Astrocyte (in vitro differentiated cells and primary cell): ENCODE measurements around the gene KCNMA1. TPM values are rescaled to one million over a fixed set of nuclear protein-coding genes. Genes with fewer than 3 reads are reported as not detected.

Experiments used
- DNase-seq: peaks from one replicate; pipeline ENCODE4 v3.0.0-alpha.2; 2010; ENCODE audit warnings: low read depth
- FAIRE-seq: peaks from 2 replicates; lab custom pipeline; 2011; peaks lifted over from hg19 to GRCh38; lab: Jason Lieb, UNC
- H2AFZ ChIP-seq: 2 replicates; pipeline ENCODE4 v1.6.0; 2012; ENCODE audit warnings: low read depth, low read length, inconsistent platforms
- H3K27ac ChIP-seq: 2 replicates; pipeline ENCODE4 v1.5.1; 2011; ENCODE audit warnings: low read depth, low read length, inconsistent platforms
- H3K27me3 ChIP-seq: 2 replicates; pipeline ENCODE4 v1.6.0; 2011; ENCODE audit warnings: low read length, inconsistent platforms; ENCODE audit not compliant: insufficient read depth
- H3K36me3 ChIP-seq: 2 replicates; pipeline ENCODE4 v1.5.1; 2011; ENCODE audit warnings: low read length, inconsistent platforms; ENCODE audit not compliant: insufficient read depth
- H3K4me1 ChIP-seq: 2 replicates; pipeline ENCODE4 v1.5.1; 2011; ENCODE audit warnings: low read length, inconsistent platforms; ENCODE audit not compliant: insufficient read depth
- H3K4me2 ChIP-seq: 2 replicates; pipeline ENCODE4 v1.6.0; 2012; ENCODE audit warnings: low read length, inconsistent platforms
- H3K4me3 ChIP-seq: 2 replicates; pipeline ENCODE4 v1.5.1; 2011; ENCODE audit warnings: low read depth, mild to moderate bottlenecking, low read length, inconsistent platforms; ENCODE audit not compliant: insufficient read depth
- H3K79me2 ChIP-seq: 2 replicates; pipeline ENCODE4 v1.6.0; 2012; ENCODE audit warnings: mild to moderate bottlenecking, low read length, inconsistent platforms; ENCODE audit not compliant: insufficient read depth
- H3K9ac ChIP-seq: 2 replicates; pipeline ENCODE4 v1.6.0; 2012; ENCODE audit warnings: mild to moderate bottlenecking, low read length, inconsistent platforms
- H3K9me3 ChIP-seq: 2 replicates; pipeline ENCODE4 v1.5.1; 2012; ENCODE audit warnings: low read depth, mild to moderate bottlenecking, low read length, inconsistent platforms; ENCODE audit not compliant: insufficient read depth
- H4K20me1 ChIP-seq: 2 replicates; pipeline ENCODE4 v1.6.0; 2012; ENCODE audit warnings: low read length, inconsistent platforms; ENCODE audit not compliant: insufficient read depth
- H3K27ac Mint-ChIP-seq: one replicate; pipeline ENCODE4 v1.8.0; 2021; ENCODE audit warnings: mild to moderate bottlenecking, mixed read lengths; ENCODE audit not compliant: unreplicated experiment
- H3K27me3 Mint-ChIP-seq: one replicate; pipeline ENCODE4 v1.8.0; 2021; ENCODE audit warnings: low read depth, mixed read lengths; ENCODE audit not compliant: unreplicated experiment
- H3K36me3 Mint-ChIP-seq: one replicate; pipeline ENCODE4 v1.8.0; 2021; ENCODE audit warnings: low read depth, mixed read lengths; ENCODE audit not compliant: unreplicated experiment
- H3K4me1 Mint-ChIP-seq: one replicate; pipeline ENCODE4 v1.8.0; 2021; ENCODE audit warnings: low read depth, mixed read lengths; ENCODE audit not compliant: unreplicated experiment
- H3K4me3 Mint-ChIP-seq: one replicate; pipeline ENCODE4 v1.8.0; 2021; ENCODE audit warnings: mild to moderate bottlenecking, moderate library complexity, mixed read lengths; ENCODE audit not compliant: unreplicated experiment
- H3K9me3 Mint-ChIP-seq: one replicate; pipeline ENCODE4 v1.8.0; 2021; ENCODE audit warnings: mild to moderate bottlenecking, mixed read lengths; ENCODE audit not compliant: unreplicated experiment
- CTCF ChIP-seq: IDR thresholded peaks from 2 replicates; pipeline ENCODE4 v1.5.1; 2011; ENCODE audit warnings: low read depth, mild to moderate bottlenecking, inconsistent platforms, low read length, moderate library complexity; ENCODE audit not compliant: insufficient read depth
- EZH2 ChIP-seq: IDR thresholded peaks from 2 replicates; pipeline ENCODE4 v1.6.1; 2012; ENCODE audit warnings: mild to moderate bottlenecking, low read length, inconsistent platforms; ENCODE audit not compliant: insufficient read depth
- total RNA-seq: library from RNA; stranded (reverse); gene quantifications from 2 replicates; pipeline ENCODE4 v1.2.1, GENCODE V29; 2021

Gene KCNMA1
- total RNA-seq, 1 donor from 2014 or later = 45.8 TPM

- Histone ChIP-seq H4K20me1 (no peaks in the 10 kb centered on the region), H3K27ac (no peak overlapping the region), H3K79me2 (no peaks in the 10 kb centered on the region), H3K9ac (no peak overlapping the region), H3K9me3 (no peaks in the 10 kb centered on the region), H3K4me2 (no peak overlapping the region), H3K4me3 (no peak overlapping the region), H3K36me3 (no peaks in the 10 kb centered on the region), H3K27me3 (no peaks in the 10 kb centered on the region), H2AFZ (no peak overlapping the region), H3K4me1 (no peaks in the 10 kb centered on the region)
- no peaks in the 10 kb centered on the region for H3K27me3 Mint-ChIP-seq
- H3K9me3 Mint-ChIP-seq = no peaks in the 10 kb centered on the region
- FAIRE-seq (no peak), DNase-seq (no peak)
- no peak overlapping the region for H3K27ac Mint-ChIP-seq
- H3K4me3 Mint-ChIP-seq = no peak overlapping the region
- no peak for TF ChIP-seq EZH2
- TF ChIP-seq CTCF = no peak
- H3K36me3 Mint-ChIP-seq = no peaks in the 10 kb centered on the region
- peaks cover 10% of the 10 kb centered on the region for H3K4me1 Mint-ChIP-seq
Measured at GRCh38 chr10:76921383-76922010, 716.1 kb downstream of the KCNMA1 start.

- FAIRE-seq (no peak), DNase-seq (no peak)
- H3K9ac ChIP-seq = no peak overlapping the region
- no peaks in the 10 kb centered on the region for H3K9me3 Mint-ChIP-seq
- H3K4me1 ChIP-seq = no peaks in the 10 kb centered on the region
- H3K27me3 Mint-ChIP-seq = no peaks in the 10 kb centered on the region
- H3K27me3 ChIP-seq = no peaks in the 10 kb centered on the region
- H3K4me1 Mint-ChIP-seq = peaks cover 16% of the 10 kb centered on the region
- no peaks in the 10 kb centered on the region for H3K79me2 ChIP-seq
- no peaks in the 10 kb centered on the region for H3K36me3 ChIP-seq
- H3K27ac Mint-ChIP-seq = no peak overlapping the region
- H3K9me3 ChIP-seq = no peaks in the 10 kb centered on the region
- TF ChIP-seq CTCF (no peak), EZH2 (no peak)
- H4K20me1 ChIP-seq = no peaks in the 10 kb centered on the region
- no peak overlapping the region for H3K4me3 Mint-ChIP-seq
- H3K27ac ChIP-seq = no peak overlapping the region
- H3K4me3 ChIP-seq = no peak overlapping the region
- no peak overlapping the region for H3K4me2 ChIP-seq
- H3K36me3 Mint-ChIP-seq = no peaks in the 10 kb centered on the region
- no peak overlapping the region for H2AFZ ChIP-seq
Measured at GRCh38 chr10:76920581-76920980, 717.0 kb downstream of the KCNMA1 start.

- peak; percentile 62 for FAIRE-seq
- Mint-ChIP-seq H3K27me3 (no peaks in the 10 kb centered on the region), H3K4me3 (no peak overlapping the region), H3K36me3 (peaks cover 4% of the 10 kb centered on the region), H3K4me1 (peaks cover 16% of the 10 kb centered on the region), H3K9me3 (no peaks in the 10 kb centered on the region), H3K27ac (no peak overlapping the region)
- Histone ChIP-seq H3K4me1 (no peaks in the 10 kb centered on the region), H3K27me3 (no peaks in the 10 kb centered on the region), H3K36me3 (no peaks in the 10 kb centered on the region), H3K4me3 (no peak overlapping the region), H3K4me2 (no peak overlapping the region), H3K79me2 (no peaks in the 10 kb centered on the region), H4K20me1 (no peaks in the 10 kb centered on the region), H3K9me3 (no peaks in the 10 kb centered on the region), H3K9ac (no peak overlapping the region), H3K27ac (no peak overlapping the region), H2AFZ (no peak overlapping the region)
- DNase-seq = no peak
- TF ChIP-seq EZH2 = no peak
- no peak for TF ChIP-seq CTCF
Measured at GRCh38 chr10:76918106-76918505, 719.5 kb downstream of the KCNMA1 start.
